WTC11 (cell line): ENCODE results near the gene CHL1. TPM values are rescaled to one million over a fixed set of nuclear protein-coding genes. Genes with fewer than 3 reads are reported as not detected.

Source experiments
- ATAC-seq: fragments of 200-7000 bp; cut with Tn5 transposase; 2 replicates; pipeline ENCODE4 v1.10.0; 2021; ENCODE audit warnings: mild to moderate bottlenecking, moderate library complexity
- CTCF ChIA-PET: fragments of 300-600 bp; sonication (Branson Sonifier 250); formaldehyde crosslinking; loops from one replicate; lab custom pipeline; 2021; ENCODE audit warnings: antibody characterized with exemption; lab: Charles Lee
- POLR2A ChIA-PET: fragments of 350-600 bp; sonication (Branson Sonifier 250); formaldehyde crosslinking; loops from one replicate; lab custom pipeline; 2021; ENCODE audit warnings: antibody characterized with exemption; lab: Charles Lee
- DNase-seq: peaks from one replicate; pipeline ENCODE4 v3.0.0; 2021; ENCODE audit warnings: low spot score
- H3K27ac Mint-ChIP-seq: 2 replicates; pipeline ENCODE4 v1.8.0; 2021; ENCODE audit warnings: mixed read lengths
- H3K27me3 Mint-ChIP-seq: 2 replicates; pipeline ENCODE4 v1.8.0; 2021; ENCODE audit warnings: low read depth, mild to moderate bottlenecking, moderate library complexity, mixed read lengths
- H3K36me3 Mint-ChIP-seq: 2 replicates; pipeline ENCODE4 v1.8.0; 2021; ENCODE audit warnings: mixed read lengths
- H3K4me1 Mint-ChIP-seq: 2 replicates; pipeline ENCODE4 v1.8.0; 2022; ENCODE audit warnings: mixed read lengths
- H3K4me3 Mint-ChIP-seq: 2 replicates; pipeline ENCODE4 v1.8.0; 2021; ENCODE audit warnings: mild to moderate bottlenecking, moderate library complexity, mixed read lengths
- H3K9me3 Mint-ChIP-seq: 2 replicates; pipeline ENCODE4 v1.8.0; 2021; ENCODE audit warnings: mixed read lengths
- CBFB ChIP-seq: sonication (generic); formaldehyde crosslinking; IDR thresholded peaks from 2 replicates; pipeline ENCODE4 v1.8.1; 2022; ENCODE audit warnings: mild to moderate bottlenecking, low read depth, missing genetic modification reagents
- CREB1 ChIP-seq: sonication (generic); formaldehyde crosslinking; IDR thresholded peaks from 2 replicates; pipeline ENCODE4 v1.8.0; 2023; ENCODE audit warnings: mild to moderate bottlenecking, missing genetic modification reagents
- EMX1 ChIP-seq: fragments of 250-450 bp; sonication (Bioruptor Pico); IDR thresholded peaks from 2 replicates; pipeline ENCODE4 v1.8.0; 2021; ENCODE audit warnings: mild to moderate bottlenecking
- GABPB1 ChIP-seq: sonication (generic); formaldehyde crosslinking; IDR thresholded peaks from 2 replicates; pipeline ENCODE4 v1.8.1; 2023; ENCODE audit warnings: mild to moderate bottlenecking, missing genetic modification reagents
- GTF2I ChIP-seq: fragments of 250-450 bp; sonication (Bioruptor Pico); conservative IDR thresholded peaks from 2 replicates; pipeline ENCODE4 v1.4.0; 2021; ENCODE audit warnings: mild to moderate bottlenecking
- SOX15 ChIP-seq: fragments of 250-450 bp; sonication (Bioruptor Pico); IDR thresholded peaks from 2 replicates; pipeline ENCODE4 v1.9.0; 2021; ENCODE audit warnings: mild to moderate bottlenecking
- STAT6 ChIP-seq: sonication (generic); formaldehyde crosslinking; conservative IDR thresholded peaks from 2 replicates; pipeline ENCODE4 v1.8.1; 2023; ENCODE audit warnings: mild to moderate bottlenecking, low read depth, missing genetic modification reagents, moderate library complexity
- TCF7 ChIP-seq: sonication (generic); formaldehyde crosslinking; IDR thresholded peaks from 2 replicates; pipeline ENCODE4 v1.8.0; 2022; ENCODE audit warnings: mild to moderate bottlenecking, low read depth, missing genetic modification reagents, moderate library complexity
- TEAD1 ChIP-seq: sonication (generic); formaldehyde crosslinking; IDR thresholded peaks from 2 replicates; pipeline ENCODE4 v1.8.0; 2022; ENCODE audit warnings: mild to moderate bottlenecking, missing genetic modification reagents
- TEAD4 ChIP-seq: sonication (generic); formaldehyde crosslinking; IDR thresholded peaks from 2 replicates; pipeline ENCODE4 v1.8.0; 2022; ENCODE audit warnings: mild to moderate bottlenecking, missing genetic modification reagents
- TP53 ChIP-seq: sonication (generic); formaldehyde crosslinking; IDR thresholded peaks from 2 replicates; pipeline ENCODE4 v1.8.1; 2023; ENCODE audit warnings: mild to moderate bottlenecking, missing genetic modification reagents
- USF2 ChIP-seq: sonication (generic); formaldehyde crosslinking; IDR thresholded peaks from 2 replicates; pipeline ENCODE4 v1.8.1; 2023; ENCODE audit warnings: mild to moderate bottlenecking, missing genetic modification reagents, moderate library complexity
- ZNF671 ChIP-seq: fragments of 250-450 bp; sonication (Bioruptor Pico); IDR thresholded peaks from 2 replicates; pipeline ENCODE4 v1.8.0; 2021; ENCODE audit warnings: mild to moderate bottlenecking
- total RNA-seq: library from RNA; stranded (reverse); gene quantifications from 3 replicates; pipeline ENCODE4 v1.2.3, GENCODE V29; 2021
- TF ChIP-seq, protein P1 (sequence below): sonication (generic); formaldehyde crosslinking; IDR thresholded peaks from 2 replicates; pipeline ENCODE4 v1.8.1; 2023; ENCODE audit warnings: mild to moderate bottlenecking, missing genetic modification reagents
- TF ChIP-seq, protein P2 (sequence below): fragments of 250-450 bp; sonication (Bioruptor Pico); IDR thresholded peaks from 2 replicates; pipeline ENCODE4 v1.9.0; 2021; ENCODE audit warnings: moderate library complexity, mild to moderate bottlenecking, inconsistent platforms, borderline replicate concordance
- TF ChIP-seq, protein P3 (sequence below): sonication (generic); formaldehyde crosslinking; IDR thresholded peaks from 2 replicates; pipeline ENCODE4 v1.8.1; 2022; ENCODE audit warnings: mild to moderate bottlenecking, missing genetic modification reagents, moderate library complexity, borderline replicate concordance
- TF ChIP-seq, protein P4 (sequence below): sonication (generic); formaldehyde crosslinking; IDR thresholded peaks from 2 replicates; pipeline ENCODE4 v1.8.1; 2022; ENCODE audit warnings: low read depth, mild to moderate bottlenecking, moderate library complexity, missing genetic modification reagents, borderline replicate concordance
- TF ChIP-seq, protein P5 (sequence below): fragments of 200-600 bp; IDR thresholded peaks from 2 replicates; pipeline ENCODE4 v1.8.0; 2022; ENCODE audit warnings: antibody characterized with exemption

CHL1 gene
- total RNA-seq, 1 experiment from 2014 or later = not detected

GRCh38 chr3:243356-243725 is 46.8 kb downstream of the CHL1 start:
- H3K9me3 Mint-ChIP-seq = peaks cover 85% of the 10 kb centered on the region
- no peak overlapping the region for H3K4me3 Mint-ChIP-seq
- ChIA-PET POLR2A (no interaction called here), CTCF (no interaction called here)
- no peaks in the 10 kb centered on the region for H3K4me1 Mint-ChIP-seq
- no peak overlapping the region for H3K27ac Mint-ChIP-seq
- DNase-seq (no peak), ATAC-seq (no peak)
- peaks cover 74% of the 10 kb centered on the region for H3K36me3 Mint-ChIP-seq
- peaks cover 9% of the 10 kb centered on the region; the same call in 1 of the 2 replicates for H3K27me3 Mint-ChIP-seq
- TF ChIP-seq, protein P1, sequence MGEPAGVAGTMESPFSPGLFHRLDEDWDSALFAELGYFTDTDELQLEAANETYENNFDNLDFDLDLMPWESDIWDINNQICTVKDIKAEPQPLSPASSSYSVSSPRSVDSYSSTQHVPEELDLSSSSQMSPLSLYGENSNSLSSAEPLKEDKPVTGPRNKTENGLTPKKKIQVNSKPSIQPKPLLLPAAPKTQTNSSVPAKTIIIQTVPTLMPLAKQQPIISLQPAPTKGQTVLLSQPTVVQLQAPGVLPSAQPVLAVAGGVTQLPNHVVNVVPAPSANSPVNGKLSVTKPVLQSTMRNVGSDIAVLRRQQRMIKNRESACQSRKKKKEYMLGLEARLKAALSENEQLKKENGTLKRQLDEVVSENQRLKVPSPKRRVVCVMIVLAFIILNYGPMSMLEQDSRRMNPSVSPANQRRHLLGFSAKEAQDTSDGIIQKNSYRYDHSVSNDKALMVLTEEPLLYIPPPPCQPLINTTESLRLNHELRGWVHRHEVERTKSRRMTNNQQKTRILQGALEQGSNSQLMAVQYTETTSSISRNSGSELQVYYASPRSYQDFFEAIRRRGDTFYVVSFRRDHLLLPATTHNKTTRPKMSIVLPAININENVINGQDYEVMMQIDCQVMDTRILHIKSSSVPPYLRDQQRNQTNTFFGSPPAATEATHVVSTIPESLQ (CRISPR knock-in tag) = no peak
- TF ChIP-seq, protein P2, sequence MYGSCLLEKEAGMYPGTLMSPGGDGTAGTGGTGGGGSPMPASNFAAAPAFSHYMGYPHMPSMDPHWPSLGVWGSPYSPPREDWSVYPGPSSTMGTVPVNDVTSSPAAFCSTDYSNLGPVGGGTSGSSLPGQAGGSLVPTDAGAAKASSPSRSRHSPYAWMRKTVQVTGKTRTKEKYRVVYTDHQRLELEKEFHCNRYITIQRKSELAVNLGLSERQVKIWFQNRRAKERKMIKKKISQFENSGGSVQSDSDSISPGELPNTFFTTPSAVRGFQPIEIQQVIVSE (CRISPR knock-in tag) = no peak
- TF ChIP-seq STAT6 (no peak), TEAD1 (no peak), GABPB1 (CRISPR knock-in tag) (no peak), TP53 (CRISPR knock-in tag) (no peak), CREB1 (CRISPR knock-in tag) (no peak), SOX15 (CRISPR knock-in tag) (no peak), USF2 (CRISPR knock-in tag) (no peak), CBFB (CRISPR knock-in tag) (no peak), EMX1 (CRISPR knock-in tag) (no peak), ZNF671 (no peak), TCF7 (no peak), GTF2I (CRISPR knock-in tag) (no peak), TEAD4 (CRISPR knock-in tag) (no peak)
- TF ChIP-seq, protein P3, sequence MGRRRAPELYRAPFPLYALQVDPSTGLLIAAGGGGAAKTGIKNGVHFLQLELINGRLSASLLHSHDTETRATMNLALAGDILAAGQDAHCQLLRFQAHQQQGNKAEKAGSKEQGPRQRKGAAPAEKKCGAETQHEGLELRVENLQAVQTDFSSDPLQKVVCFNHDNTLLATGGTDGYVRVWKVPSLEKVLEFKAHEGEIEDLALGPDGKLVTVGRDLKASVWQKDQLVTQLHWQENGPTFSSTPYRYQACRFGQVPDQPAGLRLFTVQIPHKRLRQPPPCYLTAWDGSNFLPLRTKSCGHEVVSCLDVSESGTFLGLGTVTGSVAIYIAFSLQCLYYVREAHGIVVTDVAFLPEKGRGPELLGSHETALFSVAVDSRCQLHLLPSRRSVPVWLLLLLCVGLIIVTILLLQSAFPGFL = no peak
- TF ChIP-seq, protein P4, sequence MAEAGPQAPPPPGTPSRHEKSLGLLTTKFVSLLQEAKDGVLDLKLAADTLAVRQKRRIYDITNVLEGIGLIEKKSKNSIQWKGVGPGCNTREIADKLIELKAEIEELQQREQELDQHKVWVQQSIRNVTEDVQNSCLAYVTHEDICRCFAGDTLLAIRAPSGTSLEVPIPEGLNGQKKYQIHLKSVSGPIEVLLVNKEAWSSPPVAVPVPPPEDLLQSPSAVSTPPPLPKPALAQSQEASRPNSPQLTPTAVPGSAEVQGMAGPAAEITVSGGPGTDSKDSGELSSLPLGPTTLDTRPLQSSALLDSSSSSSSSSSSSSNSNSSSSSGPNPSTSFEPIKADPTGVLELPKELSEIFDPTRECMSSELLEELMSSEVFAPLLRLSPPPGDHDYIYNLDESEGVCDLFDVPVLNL (CRISPR knock-in tag) = no peak
- TF ChIP-seq, protein P5, sequence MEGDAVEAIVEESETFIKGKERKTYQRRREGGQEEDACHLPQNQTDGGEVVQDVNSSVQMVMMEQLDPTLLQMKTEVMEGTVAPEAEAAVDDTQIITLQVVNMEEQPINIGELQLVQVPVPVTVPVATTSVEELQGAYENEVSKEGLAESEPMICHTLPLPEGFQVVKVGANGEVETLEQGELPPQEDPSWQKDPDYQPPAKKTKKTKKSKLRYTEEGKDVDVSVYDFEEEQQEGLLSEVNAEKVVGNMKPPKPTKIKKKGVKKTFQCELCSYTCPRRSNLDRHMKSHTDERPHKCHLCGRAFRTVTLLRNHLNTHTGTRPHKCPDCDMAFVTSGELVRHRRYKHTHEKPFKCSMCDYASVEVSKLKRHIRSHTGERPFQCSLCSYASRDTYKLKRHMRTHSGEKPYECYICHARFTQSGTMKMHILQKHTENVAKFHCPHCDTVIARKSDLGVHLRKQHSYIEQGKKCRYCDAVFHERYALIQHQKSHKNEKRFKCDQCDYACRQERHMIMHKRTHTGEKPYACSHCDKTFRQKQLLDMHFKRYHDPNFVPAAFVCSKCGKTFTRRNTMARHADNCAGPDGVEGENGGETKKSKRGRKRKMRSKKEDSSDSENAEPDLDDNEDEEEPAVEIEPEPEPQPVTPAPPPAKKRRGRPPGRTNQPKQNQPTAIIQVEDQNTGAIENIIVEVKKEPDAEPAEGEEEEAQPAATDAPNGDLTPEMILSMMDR = no peak
